Measurements from ENCODE around the gene ATL1.

ATL1 gene

GRCh38 chr14:50542941-50543418, 17.0 kb upstream of the ATL1 start:
- H4K20me1 ChIP-seq (ENCODE audit: control insufficient read depth, insufficient read depth, low read depth, low read length): no peaks in the 10 kb centered on the region
- no peak overlapping the region for H3K27ac ChIP-seq (ENCODE audit: low read depth, low read length)
- no peaks in the 10 kb centered on the region for H3K27me3 ChIP-seq (ENCODE audit: control insufficient read depth, low read length)
- H3K36me3 ChIP-seq (ENCODE audit: control insufficient read depth, low read length): no peaks in the 10 kb centered on the region
- peak overlapping the region; percentile 5; the same call in 1 of the 2 replicates for H3K4me2 ChIP-seq (ENCODE audit: low read length)
- H3F3A ChIP-seq (ENCODE audit: control insufficient read depth, insufficient read depth): no peaks in the 10 kb centered on the region
- H3K9me3 ChIP-seq (ENCODE audit: control insufficient read depth, insufficient read depth, low read length): no peaks in the 10 kb centered on the region; the same call in 1 of the 2 replicates
- peaks cover 14% of the 10 kb centered on the region for H3K4me1 ChIP-seq (ENCODE audit: control insufficient read depth, low read length)
- no peak overlapping the region for H3K4me3 ChIP-seq (ENCODE audit: low read length)
- no peaks in the 10 kb centered on the region for H3K79me2 ChIP-seq (ENCODE audit: control insufficient read depth, low read length)
- no peaks in the 10 kb centered on the region for H3K9me2 ChIP-seq (replicated peaks; ENCODE audit: control insufficient read depth, low read length)
- no peak for TF ChIP-seq EZH2phosphoT487 (IDR thresholded peaks at IDR 0.05; ENCODE audit: borderline replicate concordance, low read length)
- TF ChIP-seq, protein P1, sequence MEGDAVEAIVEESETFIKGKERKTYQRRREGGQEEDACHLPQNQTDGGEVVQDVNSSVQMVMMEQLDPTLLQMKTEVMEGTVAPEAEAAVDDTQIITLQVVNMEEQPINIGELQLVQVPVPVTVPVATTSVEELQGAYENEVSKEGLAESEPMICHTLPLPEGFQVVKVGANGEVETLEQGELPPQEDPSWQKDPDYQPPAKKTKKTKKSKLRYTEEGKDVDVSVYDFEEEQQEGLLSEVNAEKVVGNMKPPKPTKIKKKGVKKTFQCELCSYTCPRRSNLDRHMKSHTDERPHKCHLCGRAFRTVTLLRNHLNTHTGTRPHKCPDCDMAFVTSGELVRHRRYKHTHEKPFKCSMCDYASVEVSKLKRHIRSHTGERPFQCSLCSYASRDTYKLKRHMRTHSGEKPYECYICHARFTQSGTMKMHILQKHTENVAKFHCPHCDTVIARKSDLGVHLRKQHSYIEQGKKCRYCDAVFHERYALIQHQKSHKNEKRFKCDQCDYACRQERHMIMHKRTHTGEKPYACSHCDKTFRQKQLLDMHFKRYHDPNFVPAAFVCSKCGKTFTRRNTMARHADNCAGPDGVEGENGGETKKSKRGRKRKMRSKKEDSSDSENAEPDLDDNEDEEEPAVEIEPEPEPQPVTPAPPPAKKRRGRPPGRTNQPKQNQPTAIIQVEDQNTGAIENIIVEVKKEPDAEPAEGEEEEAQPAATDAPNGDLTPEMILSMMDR (IDR thresholded peaks at IDR 0.05; ENCODE audit: low read depth, low read length, poor library complexity, severe bottlenecking): peak; percentile 85

- H3F3A ChIP-seq (ENCODE audit: control insufficient read depth, insufficient read depth): no peaks in the 10 kb centered on the region
- no peaks in the 10 kb centered on the region for H3K9me3 ChIP-seq (ENCODE audit: control insufficient read depth, insufficient read depth, low read length)
- no peaks in the 10 kb centered on the region for H3K9me2 ChIP-seq (replicated peaks; ENCODE audit: control insufficient read depth, low read length)
- no peak overlapping the region for H3K4me3 ChIP-seq (ENCODE audit: low read length)
- H3K79me2 ChIP-seq (ENCODE audit: control insufficient read depth, low read length): no peaks in the 10 kb centered on the region
- no peaks in the 10 kb centered on the region for H4K20me1 ChIP-seq (ENCODE audit: control insufficient read depth, insufficient read depth, low read depth, low read length)
- no peaks in the 10 kb centered on the region for H3K27me3 ChIP-seq (ENCODE audit: control insufficient read depth, low read length)
- H3K4me2 ChIP-seq (ENCODE audit: low read length): no peak overlapping the region
- peaks cover 14% of the 10 kb centered on the region for H3K4me1 ChIP-seq (ENCODE audit: control insufficient read depth, low read length)
- no peak for TF ChIP-seq EZH2phosphoT487 (IDR thresholded peaks at IDR 0.05; ENCODE audit: borderline replicate concordance, low read length)
- TF ChIP-seq, protein P1 (IDR thresholded peaks at IDR 0.05; ENCODE audit: low read depth, low read length, poor library complexity, severe bottlenecking): no peak
- no peaks in the 10 kb centered on the region for H3K36me3 ChIP-seq (ENCODE audit: control insufficient read depth, low read length)
- no peak overlapping the region for H3K27ac ChIP-seq (ENCODE audit: low read depth, low read length)
Measured at GRCh38 chr14:50544911-50545310, 15.0 kb upstream of the ATL1 start.

GRCh38 chr14:50545618-50546017, 14.3 kb upstream of the ATL1 start:
- no peak for TF ChIP-seq EZH2phosphoT487 (IDR thresholded peaks at IDR 0.05; ENCODE audit: borderline replicate concordance, low read length)
- TF ChIP-seq, protein P1 (IDR thresholded peaks at IDR 0.05; ENCODE audit: low read depth, low read length, poor library complexity, severe bottlenecking): no peak
- Histone ChIP-seq H3K4me1 (ENCODE audit: control insufficient read depth, low read length) (peaks cover 14% of the 10 kb centered on the region), H3F3A (ENCODE audit: control insufficient read depth, insufficient read depth) (no peaks in the 10 kb centered on the region), H3K36me3 (ENCODE audit: control insufficient read depth, low read length) (no peaks in the 10 kb centered on the region), H4K20me1 (ENCODE audit: control insufficient read depth, insufficient read depth, low read depth, low read length) (no peaks in the 10 kb centered on the region), H3K79me2 (ENCODE audit: control insufficient read depth, low read length) (no peaks in the 10 kb centered on the region), H3K27me3 (ENCODE audit: control insufficient read depth, low read length) (no peaks in the 10 kb centered on the region), H3K9me2 (replicated peaks; ENCODE audit: control insufficient read depth, low read length) (no peaks in the 10 kb centered on the region), H3K27ac (ENCODE audit: low read depth, low read length) (no peak overlapping the region), H3K4me2 (ENCODE audit: low read length) (no peak overlapping the region), H3K4me3 (ENCODE audit: low read length) (no peak overlapping the region), H3K9me3 (ENCODE audit: control insufficient read depth, insufficient read depth, low read length) (no peaks in the 10 kb centered on the region)
